22Rv1 (cell line): ENCODE results near the gene KAT7.

Experiments
- H3K27ac ChIP-seq: fragments of 450-650 bp; 2 replicates; pipeline ENCODE4 v1.5.1; 2017
- ZFX ChIP-seq: fragments of 450-650 bp; IDR thresholded peaks from 2 replicates; pipeline ENCODE4 v1.6.1; 2017; ENCODE audit warnings: antibody characterized with exemption, borderline replicate concordance
- TF ChIP-seq, protein P1 (sequence below): fragments of 450-650 bp; IDR thresholded peaks from 2 replicates; pipeline ENCODE4 v1.5.1; 2017; ENCODE audit warnings: mild to moderate bottlenecking

KAT7 gene

GRCh38 chr17:49882434-49882833 is 94.0 kb downstream of the KAT7 start:
- TF ChIP-seq, protein P1, sequence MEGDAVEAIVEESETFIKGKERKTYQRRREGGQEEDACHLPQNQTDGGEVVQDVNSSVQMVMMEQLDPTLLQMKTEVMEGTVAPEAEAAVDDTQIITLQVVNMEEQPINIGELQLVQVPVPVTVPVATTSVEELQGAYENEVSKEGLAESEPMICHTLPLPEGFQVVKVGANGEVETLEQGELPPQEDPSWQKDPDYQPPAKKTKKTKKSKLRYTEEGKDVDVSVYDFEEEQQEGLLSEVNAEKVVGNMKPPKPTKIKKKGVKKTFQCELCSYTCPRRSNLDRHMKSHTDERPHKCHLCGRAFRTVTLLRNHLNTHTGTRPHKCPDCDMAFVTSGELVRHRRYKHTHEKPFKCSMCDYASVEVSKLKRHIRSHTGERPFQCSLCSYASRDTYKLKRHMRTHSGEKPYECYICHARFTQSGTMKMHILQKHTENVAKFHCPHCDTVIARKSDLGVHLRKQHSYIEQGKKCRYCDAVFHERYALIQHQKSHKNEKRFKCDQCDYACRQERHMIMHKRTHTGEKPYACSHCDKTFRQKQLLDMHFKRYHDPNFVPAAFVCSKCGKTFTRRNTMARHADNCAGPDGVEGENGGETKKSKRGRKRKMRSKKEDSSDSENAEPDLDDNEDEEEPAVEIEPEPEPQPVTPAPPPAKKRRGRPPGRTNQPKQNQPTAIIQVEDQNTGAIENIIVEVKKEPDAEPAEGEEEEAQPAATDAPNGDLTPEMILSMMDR = no peak
- TF ChIP-seq ZFX = no peak
- H3K27ac ChIP-seq = no peak overlapping the region
